GM18868 (cell line): Measurements from ENCODE around the gene CABS1.

ENCODE experiments used
- ATAC-seq: cut with Tn5 transposase; IDR thresholded peaks from one replicate; pipeline ENCODE4 v1.9.1; 2021; ENCODE audit warnings: mild to moderate bottlenecking, moderate library complexity; ENCODE audit not compliant: unreplicated experiment

The CABS1 gene

DNA sequence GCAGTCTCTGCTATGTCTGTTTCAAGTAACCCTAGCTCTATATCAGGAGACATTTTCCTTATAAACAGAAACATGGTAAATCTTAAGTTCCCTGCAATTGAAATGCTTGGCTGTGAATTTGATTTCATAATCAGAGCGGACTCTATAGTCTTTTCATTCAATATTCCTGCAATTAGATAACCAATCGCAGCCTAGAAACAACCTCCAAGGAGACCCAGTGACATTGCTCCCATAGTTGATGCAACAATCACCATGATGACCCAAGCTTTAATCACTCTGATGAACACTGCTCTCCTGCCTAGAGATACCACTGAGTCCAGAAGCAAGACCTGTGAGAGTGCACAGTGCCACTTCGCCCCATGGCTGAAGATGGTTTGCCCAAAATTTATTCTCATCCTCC lies at the start of gene CABS1:
CABS1 (plus strand) TSS at position 301 of the 400 bp plus-strand sequence; CDS start at position 360, 59 bp downstream.
- ATAC-seq: no peak

GRCh38 chr4:70288651-70289050 lies 46.1 kb upstream of the CABS1 start:
- no peak for ATAC-seq

DNA sequence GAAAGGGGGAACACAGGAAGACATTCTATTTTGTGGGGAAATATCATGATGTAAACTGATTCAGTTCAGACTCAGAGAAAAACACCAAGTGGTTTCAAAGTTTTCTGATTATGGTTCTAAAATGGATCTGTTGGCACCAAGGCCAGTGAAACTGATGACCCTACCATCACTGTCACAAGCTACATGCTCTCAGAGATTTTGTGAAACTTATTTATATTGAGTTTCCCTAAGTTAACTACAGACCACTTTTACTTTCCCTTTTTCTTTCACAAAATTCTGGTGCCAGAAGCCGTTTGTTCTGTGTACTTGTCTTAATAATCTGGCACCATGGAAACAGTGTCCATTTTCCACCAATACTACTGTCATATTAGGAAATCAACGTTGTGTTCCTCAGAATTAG lies 43.4 kb upstream of the CABS1 start:
- no peak for ATAC-seq

- no peak for ATAC-seq
Measured at GRCh38 chr4:70297576-70297975, 37.2 kb upstream of the CABS1 start.

DNA sequence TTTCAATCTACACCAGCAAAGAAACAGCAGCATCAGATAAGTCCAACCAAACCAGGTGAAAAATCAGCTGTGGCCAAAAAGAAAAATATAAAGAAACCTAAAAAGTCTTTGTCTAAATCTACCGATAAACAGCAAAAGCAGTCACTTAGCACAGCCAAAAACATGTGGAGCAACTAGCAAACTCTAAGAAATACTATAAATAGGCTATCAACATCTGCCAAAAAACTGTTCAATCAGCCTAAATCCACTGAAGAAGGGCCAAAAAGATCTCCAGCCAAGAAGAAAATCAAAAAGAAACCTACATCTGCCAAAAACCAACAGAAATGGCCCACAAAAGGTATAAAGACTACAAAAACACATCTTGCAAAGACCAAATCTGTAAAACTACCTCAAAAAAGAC lies 36.7 kb upstream of the CABS1 start:
- no peak for ATAC-seq

GRCh38 chr4:70299643-70300042 lies 35.1 kb upstream of the CABS1 start:
- no peak for ATAC-seq

- ATAC-seq: no peak
Measured at GRCh38 chr4:70300215-70300614, 34.6 kb upstream of the CABS1 start.

- no peak for ATAC-seq
Measured at GRCh38 chr4:70303090-70303489, 31.7 kb upstream of the CABS1 start.

DNA sequence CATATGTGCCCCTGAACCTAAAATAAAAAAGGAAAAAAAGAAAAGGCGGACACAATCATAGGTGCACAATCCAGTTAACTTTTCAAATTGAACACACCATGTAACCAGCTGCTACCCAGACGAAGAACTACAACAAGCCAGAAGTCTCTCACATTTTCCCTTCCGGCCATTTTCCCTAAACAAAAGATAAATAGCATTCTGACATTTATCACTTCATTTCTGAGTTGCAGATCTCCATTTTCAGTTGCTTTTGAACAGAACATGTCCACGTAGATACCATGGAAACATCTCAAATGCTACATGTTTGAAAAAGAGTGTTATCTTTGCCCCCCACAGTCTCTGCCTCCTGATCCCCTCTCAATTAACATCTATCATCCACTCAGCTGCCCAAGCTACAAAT lies 29.2 kb upstream of the CABS1 start:
- no peak for ATAC-seq

- ATAC-seq: no peak
Measured at GRCh38 chr4:70306076-70306475, 28.7 kb upstream of the CABS1 start.

GRCh38 chr4:70313736-70314135 lies 21.0 kb upstream of the CABS1 start:
- no peak for ATAC-seq

DNA sequence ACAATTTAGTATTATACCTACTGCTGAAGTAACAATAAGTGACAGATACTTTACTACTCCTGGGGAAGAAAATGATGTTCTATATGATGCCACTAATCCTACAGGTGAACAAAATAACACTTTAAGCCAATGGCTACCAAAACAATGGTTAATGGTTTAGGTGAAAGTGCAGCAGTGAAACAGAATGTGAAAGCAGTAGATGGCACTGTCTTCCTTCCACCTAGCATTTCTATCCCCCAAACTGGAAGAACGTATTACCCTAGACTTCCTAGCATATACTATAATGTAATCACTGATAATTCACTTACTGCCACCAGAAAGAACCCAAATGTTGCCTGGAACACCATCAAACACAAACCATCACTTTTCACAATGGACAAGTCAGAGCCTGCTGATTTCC lies 18.9 kb upstream of the CABS1 start:
- peak; percentile 64 for ATAC-seq

- no peak for ATAC-seq
Measured at GRCh38 chr4:70326052-70326451, 8.7 kb upstream of the CABS1 start.

DNA sequence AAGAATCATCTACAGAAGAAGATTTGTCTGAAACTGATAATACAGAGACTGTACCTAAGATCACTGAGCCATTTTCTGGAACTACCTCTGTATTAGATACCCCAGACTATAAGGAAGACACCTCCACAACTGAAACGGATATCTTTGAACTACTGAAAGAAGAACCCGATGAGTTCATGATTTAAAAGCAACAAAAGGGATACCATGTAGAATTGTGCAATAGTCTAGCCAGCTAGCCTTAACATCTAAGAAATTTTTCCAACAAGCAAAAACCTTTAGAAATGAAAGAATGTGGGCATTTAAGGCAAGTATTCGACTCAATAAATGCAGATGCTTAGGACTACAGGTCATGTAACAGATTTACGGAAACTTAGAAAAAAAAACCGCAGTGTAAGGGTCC lies 1.3 kb downstream of the CABS1 start:
- ATAC-seq: no peak

DNA sequence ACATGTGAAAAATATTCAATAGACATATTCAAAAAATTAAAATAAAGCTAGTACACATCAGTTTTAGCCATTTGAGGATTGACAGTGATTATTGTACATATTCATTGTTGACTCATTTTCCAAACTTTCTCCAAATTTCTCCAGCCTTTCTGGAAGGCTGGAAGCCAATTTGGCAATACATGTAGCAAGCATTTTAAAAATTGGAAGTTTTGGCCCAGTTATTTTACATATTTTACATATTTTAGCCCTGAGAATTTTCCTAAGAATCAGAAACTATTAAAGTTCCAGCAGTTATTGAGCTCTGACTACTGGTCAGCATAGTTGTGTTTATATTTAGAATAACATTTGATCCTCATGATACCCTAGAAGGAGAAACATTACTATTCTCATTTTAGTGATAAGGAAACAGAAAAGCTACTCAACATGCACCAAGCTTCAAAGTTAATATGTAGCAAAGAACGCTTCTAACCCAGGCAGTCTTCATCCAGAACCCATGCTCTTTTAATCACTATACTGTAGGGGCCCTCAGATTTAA lies 3.2 kb downstream of the CABS1 start:
- ATAC-seq: no peak

- ATAC-seq: no peak
Measured at GRCh38 chr4:70356185-70356584, 21.4 kb downstream of the CABS1 start.

DNA sequence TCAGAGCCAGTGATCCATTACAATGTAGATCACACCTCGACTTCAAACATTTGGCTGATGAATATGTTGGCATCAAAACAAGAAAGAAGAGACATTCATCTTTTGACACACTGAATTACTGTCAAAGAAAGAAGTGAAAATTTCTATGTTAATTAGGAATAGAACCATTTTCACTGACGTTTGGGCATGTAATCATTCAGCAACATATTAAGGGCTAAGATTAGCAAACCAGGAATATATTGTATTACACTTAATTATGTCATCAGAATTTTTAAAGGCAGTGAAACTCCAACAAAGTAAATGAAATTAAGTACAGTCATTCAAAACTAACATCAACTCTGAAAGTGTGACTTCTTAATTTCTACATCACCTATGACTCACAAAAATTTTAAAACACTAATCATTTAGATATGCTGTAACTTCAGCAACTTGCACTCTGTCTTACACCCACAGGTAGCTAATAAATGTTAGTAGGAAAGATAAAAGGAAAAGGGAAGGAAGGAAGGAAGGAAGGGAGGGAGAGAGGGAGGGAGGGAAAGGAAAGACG lies 24.4 kb downstream of the CABS1 start:
- ATAC-seq: no peak

GRCh38 chr4:70360460-70360859 lies 25.7 kb downstream of the CABS1 start, which contains the start of gene SMR3A:
TSS of gene SMR3A (plus strand) at chr4:70360760. CDS start at chr4:70362116, 1,356 bp downstream.
- no peak for ATAC-seq

DNA sequence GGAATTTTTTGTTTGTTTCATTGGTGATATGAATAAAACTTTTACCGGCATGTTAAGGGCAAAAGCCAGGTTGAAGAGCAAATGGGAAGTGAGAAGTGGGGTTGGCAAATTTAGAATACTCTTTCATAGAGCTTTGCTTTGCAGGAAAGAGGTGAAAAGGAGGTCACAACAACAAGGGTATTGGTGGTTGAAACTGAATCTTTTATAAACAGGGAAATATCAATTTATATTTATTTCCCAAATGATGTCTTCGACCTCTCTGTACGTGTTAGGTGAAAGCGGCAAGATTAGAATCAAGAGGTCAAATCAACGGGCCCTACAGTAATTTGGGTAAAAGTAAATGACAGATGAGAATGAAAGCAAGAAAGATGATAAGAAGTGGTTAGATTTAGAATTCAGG lies 29.2 kb downstream of the CABS1 start:
- no peak for ATAC-seq

DNA sequence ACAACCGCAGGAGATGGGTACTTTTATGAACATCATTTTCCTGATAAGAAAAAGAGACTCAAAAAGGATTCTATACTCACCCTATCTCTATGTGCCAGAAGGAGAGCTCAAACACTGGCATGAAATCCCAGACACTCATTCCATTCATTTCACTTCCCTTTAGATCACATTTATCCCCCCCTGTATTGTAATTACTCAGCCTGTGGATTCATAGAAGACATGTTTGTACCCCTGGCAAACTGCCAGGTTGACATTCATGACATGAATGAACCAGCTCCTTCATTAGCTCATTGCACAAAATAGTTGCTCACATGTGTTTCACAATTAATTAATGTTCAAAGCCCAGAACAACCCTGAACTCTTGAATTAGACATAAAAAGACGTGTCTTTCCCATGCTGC lies 30.7 kb downstream of the CABS1 start:
- peak; percentile 43 for ATAC-seq

GRCh38 chr4:70367813-70368212 lies 33.0 kb downstream of the CABS1 start:
- ATAC-seq: no peak

GRCh38 chr4:70371987-70372386 lies 37.2 kb downstream of the CABS1 start:
- no peak for ATAC-seq

DNA sequence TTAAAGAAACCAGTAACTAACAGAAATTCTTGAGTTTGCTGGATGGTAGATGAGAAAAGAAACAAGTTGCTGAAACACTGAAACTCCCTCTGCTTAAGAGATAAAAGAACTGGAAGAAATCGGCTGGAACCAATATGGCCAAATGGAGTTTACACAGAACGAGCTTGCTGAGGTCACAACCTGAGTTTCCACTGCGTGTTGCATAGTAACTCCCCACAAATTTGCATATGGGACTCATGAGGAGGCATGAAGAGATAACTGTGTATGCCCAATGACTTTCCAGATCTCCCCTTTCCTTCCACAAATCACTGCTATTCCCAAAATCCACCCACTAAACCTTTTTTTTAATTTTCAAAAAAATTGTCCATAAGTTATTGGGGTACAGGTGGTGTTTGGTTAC lies 38.0 kb downstream of the CABS1 start:
- no peak for ATAC-seq
